Fibroblast of the aortic adventitia (primary cell): ENCODE measurements around the gene RBM23. TPM values are rescaled to one million over a fixed set of nuclear protein-coding genes. Genes with fewer than 3 reads are reported as not detected.

Source experiments
- DNase-seq: peaks from one replicate; pipeline ENCODE4 v3.0.0-alpha.2; 2010; ENCODE audit warnings: low read depth
- H3K4me3 ChIP-seq: 2 replicates; pipeline ENCODE4 v1.5.1; 2011; ENCODE audit warnings: low read depth, mild to moderate bottlenecking, control low read depth, low read length, moderate library complexity
- total RNA-seq: library from RNA; depleted of rRNA; stranded (reverse); fragments of >200 nt; gene quantifications from 2 replicates; pipeline ENCODE4 v1.2.3, GENCODE V29; 2012; ENCODE audit warnings: low replicate concordance
- TF ChIP-seq, protein P1 (sequence below): IDR thresholded peaks from 2 replicates; pipeline ENCODE4 v1.5.1; 2011; ENCODE audit warnings: mild to moderate bottlenecking, low read length, control low read depth, inconsistent platforms; ENCODE audit not compliant: insufficient read depth

Gene RBM23
- total RNA-seq, 1 donor = 101 TPM

DNA sequence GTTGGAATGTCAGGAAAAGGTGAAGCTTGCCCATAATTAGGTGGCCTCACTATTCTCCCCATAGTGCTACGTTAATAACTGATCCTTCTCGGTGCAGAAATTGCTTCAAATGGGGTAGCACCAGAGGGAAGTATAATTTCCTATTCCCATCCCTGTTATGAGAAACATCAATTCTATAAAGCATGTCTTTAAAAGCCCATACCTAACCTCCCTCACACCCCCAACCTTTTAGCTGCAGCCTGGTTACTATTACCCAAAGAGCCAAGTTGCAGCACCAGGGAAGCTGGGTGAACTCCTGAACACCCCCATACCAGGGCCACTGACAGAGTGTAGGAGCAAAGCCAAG lies 15.2 kb downstream of the RBM23 start:
- DNase-seq = no peak
- TF ChIP-seq, protein P1, sequence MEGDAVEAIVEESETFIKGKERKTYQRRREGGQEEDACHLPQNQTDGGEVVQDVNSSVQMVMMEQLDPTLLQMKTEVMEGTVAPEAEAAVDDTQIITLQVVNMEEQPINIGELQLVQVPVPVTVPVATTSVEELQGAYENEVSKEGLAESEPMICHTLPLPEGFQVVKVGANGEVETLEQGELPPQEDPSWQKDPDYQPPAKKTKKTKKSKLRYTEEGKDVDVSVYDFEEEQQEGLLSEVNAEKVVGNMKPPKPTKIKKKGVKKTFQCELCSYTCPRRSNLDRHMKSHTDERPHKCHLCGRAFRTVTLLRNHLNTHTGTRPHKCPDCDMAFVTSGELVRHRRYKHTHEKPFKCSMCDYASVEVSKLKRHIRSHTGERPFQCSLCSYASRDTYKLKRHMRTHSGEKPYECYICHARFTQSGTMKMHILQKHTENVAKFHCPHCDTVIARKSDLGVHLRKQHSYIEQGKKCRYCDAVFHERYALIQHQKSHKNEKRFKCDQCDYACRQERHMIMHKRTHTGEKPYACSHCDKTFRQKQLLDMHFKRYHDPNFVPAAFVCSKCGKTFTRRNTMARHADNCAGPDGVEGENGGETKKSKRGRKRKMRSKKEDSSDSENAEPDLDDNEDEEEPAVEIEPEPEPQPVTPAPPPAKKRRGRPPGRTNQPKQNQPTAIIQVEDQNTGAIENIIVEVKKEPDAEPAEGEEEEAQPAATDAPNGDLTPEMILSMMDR = no peak

DNA sequence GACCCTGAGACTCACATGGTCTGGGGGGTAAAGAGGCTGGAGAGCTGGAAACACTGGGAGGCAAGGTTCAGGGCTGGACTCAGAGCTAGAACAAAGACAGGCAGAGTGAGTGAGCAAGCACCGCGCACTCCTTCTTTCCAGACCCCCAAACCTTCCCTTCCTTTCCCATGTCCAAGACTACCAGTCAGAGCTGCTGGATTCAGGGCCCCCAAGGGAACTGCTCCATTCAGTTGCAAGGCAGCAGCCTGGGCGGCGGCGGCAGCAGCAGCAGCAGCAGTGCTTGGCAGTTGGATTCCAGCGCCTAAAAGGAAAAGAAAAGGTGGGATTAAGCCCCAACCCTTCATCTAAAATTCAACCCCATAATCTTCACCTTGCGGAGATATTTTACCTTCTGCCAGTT lies 17.1 kb downstream of the RBM23 start:
- TF ChIP-seq, protein P1 = no peak
- no peak overlapping the region for H3K4me3 ChIP-seq
- no peak for DNase-seq

More for the DNA sequence above, 15.2 kb downstream of the RBM23 start:
- H3K4me3 ChIP-seq = no peak overlapping the region

DNA sequence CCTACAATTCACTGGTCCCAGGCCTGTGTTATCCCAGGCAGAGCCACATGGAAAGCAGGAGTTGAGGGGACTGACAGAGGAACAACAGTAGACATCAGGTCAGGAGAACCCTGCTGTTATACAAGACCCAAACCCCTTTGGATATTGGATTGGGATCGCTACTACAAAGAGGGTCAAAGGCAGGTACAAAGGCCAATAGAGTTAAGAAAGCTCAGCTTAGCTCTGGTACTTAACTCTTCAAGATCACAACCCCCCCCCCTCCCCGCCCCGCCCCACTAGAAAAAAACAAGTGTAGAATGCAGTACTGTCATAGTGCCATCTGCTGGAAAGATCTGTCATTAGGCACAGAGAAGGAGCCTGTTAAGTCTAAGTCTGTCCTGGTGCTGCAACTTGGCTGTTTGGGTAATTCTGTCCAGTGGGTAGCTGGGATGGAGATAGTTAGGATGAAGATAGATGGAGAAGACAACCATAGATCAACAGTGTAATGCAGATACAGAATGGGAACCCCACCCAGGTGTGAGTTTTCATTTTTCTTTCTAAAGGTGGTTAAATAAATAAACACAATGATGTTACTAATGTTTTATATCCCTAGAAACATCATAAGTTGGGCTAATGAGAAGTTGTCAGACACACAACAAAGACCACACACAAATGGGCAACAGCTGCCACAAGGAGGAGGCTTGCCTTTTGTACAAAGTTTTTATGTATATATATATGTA lies 18.7 kb downstream of the RBM23 start:
- DNase-seq = peak; percentile 79
- TF ChIP-seq, protein P1 = peak; percentile 70
- H3K4me3 ChIP-seq = no peak overlapping the region

DNA sequence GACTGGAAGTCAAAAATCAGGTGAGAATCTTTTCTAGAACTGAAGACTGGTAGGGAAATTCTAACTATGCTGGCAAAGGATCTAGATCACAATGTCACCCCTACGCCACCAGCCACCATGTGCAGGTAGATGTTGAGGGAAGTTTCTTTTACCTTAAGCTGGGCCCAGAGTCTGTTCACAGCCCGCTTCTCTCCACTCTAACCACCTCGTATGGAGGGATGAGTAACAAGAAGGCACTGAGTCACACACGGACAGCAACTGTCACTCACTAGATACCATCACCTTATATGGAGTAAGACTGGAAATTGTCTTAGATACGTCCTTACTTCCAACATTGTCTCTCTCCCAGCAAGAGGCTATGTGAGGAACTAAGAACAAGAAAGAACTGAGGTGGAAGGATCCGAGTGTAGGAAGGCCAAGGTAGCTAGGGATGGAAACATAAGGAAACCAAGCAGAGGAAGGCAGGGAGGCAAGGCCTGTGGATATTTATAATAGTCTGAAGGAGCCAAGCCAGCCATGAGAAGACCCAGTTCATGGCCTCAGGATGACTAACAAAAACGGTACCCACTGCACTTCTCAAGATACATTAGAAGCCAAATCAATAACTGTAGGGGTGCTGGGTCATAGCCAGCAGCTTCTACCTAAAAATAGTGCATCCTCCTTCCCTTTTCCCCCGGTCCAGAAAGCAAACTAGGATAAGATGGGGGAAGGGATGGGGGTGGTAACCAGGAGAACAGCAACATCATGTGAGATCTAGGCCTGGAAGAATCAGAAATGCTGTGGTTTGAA lies 20.5 kb downstream of the RBM23 start:
- TF ChIP-seq, protein P1 = no peak
- DNase-seq = peak; percentile 23
- no peak overlapping the region for H3K4me3 ChIP-seq

DNA sequence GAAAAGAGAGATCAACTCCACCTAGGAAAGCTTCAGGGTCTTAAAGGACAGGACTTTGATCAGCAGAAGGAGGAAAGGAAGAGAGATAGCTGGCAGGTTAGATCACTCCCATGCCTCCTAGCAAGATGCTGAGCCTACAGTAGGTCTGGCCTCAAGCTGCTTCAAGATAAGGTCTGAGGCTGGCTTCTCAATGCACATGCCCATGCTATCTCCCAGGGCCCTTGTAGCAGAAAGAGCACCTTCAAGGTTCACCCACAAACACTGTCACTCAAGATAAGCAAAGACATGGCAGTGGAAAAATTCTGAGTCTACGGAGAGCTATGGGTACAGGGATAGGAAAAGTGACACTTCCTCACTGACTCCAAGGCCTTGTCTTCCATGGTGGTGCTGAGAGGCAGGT lies 21.6 kb downstream of the RBM23 start:
- TF ChIP-seq, protein P1 = no peak
- no peak overlapping the region for H3K4me3 ChIP-seq
- no peak for DNase-seq

DNA sequence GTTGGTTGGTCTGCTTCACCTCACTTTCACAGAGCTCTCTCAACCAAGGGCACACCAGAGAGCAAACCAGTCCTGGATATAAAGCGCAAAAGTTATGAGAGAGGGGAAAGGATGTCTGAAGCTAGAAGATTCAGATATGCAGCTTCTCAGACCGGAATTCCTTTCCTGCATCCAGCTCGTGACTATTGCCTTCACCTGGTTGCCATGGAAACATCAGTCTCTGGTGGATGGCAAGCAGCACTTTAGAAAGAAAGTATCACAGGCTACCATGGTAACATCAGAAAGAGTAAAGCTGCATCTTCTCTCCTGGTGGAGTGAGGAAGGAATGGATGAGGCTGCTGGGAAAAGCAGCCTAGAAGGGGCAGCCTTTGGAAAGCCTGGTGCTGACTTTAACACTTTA lies 22.2 kb downstream of the RBM23 start:
- no peak overlapping the region for H3K4me3 ChIP-seq
- no peak for DNase-seq
- TF ChIP-seq, protein P1 = no peak

DNA sequence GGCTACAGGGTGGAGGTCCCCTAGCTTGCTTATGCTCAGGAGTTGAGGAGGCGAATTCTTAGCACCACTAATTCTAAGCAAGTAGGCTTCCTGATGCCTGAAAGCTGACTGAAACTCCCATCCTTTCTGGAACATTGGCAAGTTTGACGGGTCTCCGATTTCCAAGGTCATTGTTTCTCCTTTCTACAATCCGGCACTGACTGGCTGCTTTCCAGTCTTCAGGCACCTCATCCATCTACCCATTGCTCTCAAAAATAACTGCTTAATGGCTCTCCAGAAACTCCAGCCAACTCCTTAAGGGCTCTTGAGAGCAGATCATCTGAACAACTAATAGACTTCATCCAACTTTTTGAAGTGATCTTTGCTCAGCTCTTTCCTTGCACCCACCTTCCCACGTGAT lies 22.6 kb downstream of the RBM23 start:
- DNase-seq = no peak
- TF ChIP-seq, protein P1 = no peak

More for the DNA sequence above, 22.6 kb downstream of the RBM23 start:
- H3K4me3 ChIP-seq = no peak overlapping the region
